Activated naive CD8-positive, alpha-beta T cell treated with anti-CD3 and anti-CD28 coated beads, Interleukin-2, amount 10 ng/mL, durations not matched to agents 7 days and 5 days (primary cell): ENCODE measurements around the gene LY6G6F. TPM values are rescaled to one million over a fixed set of nuclear protein-coding genes. Genes with fewer than 3 reads are reported as not detected.

Experiments
- ATAC-seq: fragments of 150-1000 bp; cut with Tn5 transposase; one replicate; pipeline ENCODE4 v1.10.0; 2021; ENCODE audit warnings: low read depth, moderate library complexity
- POLR2A ChIA-PET: fragments of 350-600 bp; sonication (Branson Sonifier 250); formaldehyde crosslinking; loops from one replicate; lab custom pipeline; 2021; ENCODE audit warnings: antibody characterized with exemption; lab: Charles Lee
- DNase-seq: peaks from one replicate; pipeline ENCODE4 v3.0.0; 2021
- H3K27ac Mint-ChIP-seq: one replicate; pipeline ENCODE4 v1.8.0; 2022; ENCODE audit warnings: mild to moderate bottlenecking, mixed read lengths
- H3K27me3 Mint-ChIP-seq: one replicate; pipeline ENCODE4 v1.8.0; 2022; ENCODE audit warnings: mild to moderate bottlenecking, moderate library complexity, mixed read lengths
- H3K36me3 Mint-ChIP-seq: one replicate; pipeline ENCODE4 v1.8.0; 2021; ENCODE audit warnings: mild to moderate bottlenecking, mixed read lengths
- H3K4me1 Mint-ChIP-seq: one replicate; pipeline ENCODE4 v1.8.0; 2021; ENCODE audit warnings: mixed read lengths
- H3K4me3 Mint-ChIP-seq: one replicate; pipeline ENCODE4 v1.8.0; 2022; ENCODE audit warnings: mild to moderate bottlenecking, moderate library complexity, mixed read lengths
- H3K9me3 Mint-ChIP-seq: one replicate; pipeline ENCODE4 v1.8.0; 2021; ENCODE audit warnings: mixed read lengths
- microRNA-seq: library from miRNA; unstranded; fragments of <30 nt; microRNA quantifications from one replicate; pipeline ENCODE4 v1.2.0, GENCODE V29; 2022
- total RNA-seq, 2 experiments: library from RNA; stranded (reverse); gene quantifications; one replicate each; pipeline ENCODE4 v1.2.3, GENCODE V29; 2021

The LY6G6F gene
- total RNA-seq, 2 experiments from 2014 or later = not detected

- Mint-ChIP-seq H3K27ac (no peak overlapping the region), H3K9me3 (no peaks in the 10 kb centered on the region), H3K4me3 (no peak overlapping the region), H3K4me1 (peaks cover 3% of the 10 kb centered on the region), H3K36me3 (peaks cover 20% of the 10 kb centered on the region), H3K27me3 (no peaks in the 10 kb centered on the region)
- DNase-seq = no peak
- no peak for ATAC-seq
- POLR2A ChIA-PET = interaction anchor here (0.7 kb wide), 1 partner anchor 13 kb away, joined by 3 read pairs; the partner anchor contains the start of gene CLIC1
Observed at GRCh38 chr6:31749301-31750036, 42.8 kb downstream of the LY6G6F start.

DNA sequence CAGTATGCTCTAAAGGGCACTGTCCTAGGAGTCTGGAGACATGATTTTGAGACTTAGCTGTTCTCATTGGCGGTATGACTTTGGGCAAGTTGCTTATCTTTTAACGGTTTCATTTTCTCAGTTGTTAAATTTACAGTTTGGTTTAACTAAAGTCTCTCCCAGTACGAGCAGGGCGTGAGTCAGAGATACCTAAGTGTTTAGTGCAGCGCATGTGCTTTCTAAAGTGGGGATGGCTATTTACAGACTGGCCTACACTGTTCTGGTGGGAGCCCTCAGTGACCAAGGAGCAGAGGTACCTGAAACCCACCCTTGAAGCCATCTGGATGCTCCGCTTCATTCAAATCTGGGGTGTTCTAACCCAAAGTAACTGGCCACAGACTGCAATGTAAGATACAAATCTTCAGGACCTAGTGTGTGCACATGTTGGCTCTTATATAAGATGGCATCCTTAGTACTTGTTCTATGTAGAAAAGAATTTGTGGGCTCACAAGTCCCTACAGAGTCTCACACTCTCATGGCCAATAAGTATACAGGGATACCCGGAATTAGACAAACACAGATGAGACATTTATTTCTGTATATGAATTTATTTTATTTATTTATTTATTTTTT lies 43.9 kb downstream of the LY6G6F start:
- no peak for DNase-seq
- Mint-ChIP-seq H3K4me3 (no peak overlapping the region), H3K27ac (no peak overlapping the region), H3K4me1 (peaks cover 3% of the 10 kb centered on the region), H3K36me3 (peaks cover 14% of the 10 kb centered on the region), H3K9me3 (no peaks in the 10 kb centered on the region), H3K27me3 (no peaks in the 10 kb centered on the region)
- ATAC-seq = no peak
- POLR2A ChIA-PET = no interaction called here

GRCh38 chr6:31752739-31753319 lies 46.2 kb downstream of the LY6G6F start:
- Mint-ChIP-seq H3K4me1 (no peaks in the 10 kb centered on the region), H3K4me3 (no peak overlapping the region), H3K36me3 (peaks cover 12% of the 10 kb centered on the region), H3K27me3 (no peaks in the 10 kb centered on the region), H3K27ac (no peak overlapping the region), H3K9me3 (no peaks in the 10 kb centered on the region)
- POLR2A ChIA-PET = interaction anchor here (1.1 to 2.4 kb wide), 2 partner anchors 12 to 30 kb away, joined by 8 to 13 read pairs; partner anchors contain the start of genes MPIG6B and MSH5
- DNase-seq (no peak), ATAC-seq (no peak)

DNA sequence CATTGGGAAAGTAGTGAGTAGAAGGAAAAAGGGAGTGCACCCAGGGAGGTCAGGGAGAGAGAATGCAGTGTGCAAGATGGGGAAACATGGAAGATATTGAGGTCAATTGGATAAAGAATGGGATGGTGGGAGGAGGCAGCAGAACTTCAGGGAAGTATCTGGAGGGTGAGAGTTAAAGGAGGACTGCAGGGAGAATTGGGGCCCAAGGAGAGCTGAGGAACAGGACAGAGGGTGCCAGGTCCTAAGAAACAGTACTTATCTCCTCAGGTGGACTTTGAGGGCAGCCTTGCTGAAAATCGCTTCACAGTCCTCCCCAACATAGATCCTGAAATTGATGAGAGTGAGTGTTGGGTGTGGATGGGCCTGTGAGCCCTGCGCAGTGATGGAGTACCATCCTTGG lies 51.6 kb downstream of the LY6G6F start:
- Mint-ChIP-seq H3K9me3 (no peaks in the 10 kb centered on the region), H3K4me3 (no peak overlapping the region), H3K36me3 (peaks cover 21% of the 10 kb centered on the region), H3K4me1 (peaks cover 7% of the 10 kb centered on the region), H3K27ac (peak overlapping the region; percentile 53), H3K27me3 (no peaks in the 10 kb centered on the region)
- no peak for DNase-seq
- ATAC-seq = no peak
- POLR2A ChIA-PET = interaction anchor here (0.6 to 2.0 kb wide), 2 partner anchors 13 to 18 kb away, joined by 3 to 5 read pairs; partner anchors contain the start of gene MSH5

Small RNAs within 50 kb of the gene (microRNA-seq; reads per million reads assigned to microRNA genes)
- gene MIR4646 = not detected

Other genes starting within 250 kb of the LY6G6F start
- gene MICB, start 208.7 kb upstream of the LY6G6F start, total RNA-seq = 10 to 100 TPM; 41.5 to 42.8 TPM
- gene MCCD1, start 177.9 kb upstream of the LY6G6F start, total RNA-seq = not detected
- gene DDX39B, start 164.9 kb upstream of the LY6G6F start, total RNA-seq = 100 to 1,000 TPM; 531 to 555 TPM
- gene ATP6V1G2, start 160.3 kb upstream of the LY6G6F start, total RNA-seq = 1 to 10 TPM; 4.5 to 5.5 TPM
- 10 to 100 TPM; 15.4 to 17.6 TPM for gene NFKBIL1, start 159.3 kb upstream of the LY6G6F start, total RNA-seq
- gene LTA, start 134.6 kb upstream of the LY6G6F start, total RNA-seq = 10 to 100 TPM; 15.2 to 16.7 TPM
- gene TNF, start 131.3 kb upstream of the LY6G6F start, total RNA-seq = 10 to 100 TPM; 18.5 to 18.6 TPM
- gene LTB, start 124.4 kb upstream of the LY6G6F start, total RNA-seq = 100 to 1,000 TPM; 426 to 431 TPM
- 100 to 1,000 TPM in 1 of 2 experiments, 10 to 100 TPM in 1; 91.8 to 105 TPM for gene LST1, start 120.6 kb upstream of the LY6G6F start, total RNA-seq
- gene NCR3, start 113.9 kb upstream of the LY6G6F start, total RNA-seq = 10 to 100 TPM; 69.7 to 70.0 TPM
- 100 to 1,000 TPM; 117 to 118 TPM for gene AIF1, start 91.6 kb upstream of the LY6G6F start, total RNA-seq
- gene PRRC2A, start 86.2 kb upstream of the LY6G6F start, total RNA-seq = 100 to 1,000 TPM; 257 to 278 TPM
- 100 to 1,000 TPM; 242 to 251 TPM for gene BAG6, start 54.2 kb upstream of the LY6G6F start, total RNA-seq
- 1 to 10 TPM; 3.1 to 4.6 TPM for gene APOM, start 51.0 kb upstream of the LY6G6F start, total RNA-seq
- gene C6orf47, start 46.1 kb upstream of the LY6G6F start, total RNA-seq = 10 to 100 TPM; 30.7 to 32.2 TPM
- gene GPANK1, start 41.9 kb upstream of the LY6G6F start, total RNA-seq = 10 to 100 TPM; 30.7 to 32.0 TPM
- gene CSNK2B, start 40.8 kb upstream of the LY6G6F start, total RNA-seq = 100 to 1,000 TPM; 206 to 216 TPM
- gene LY6G5B, start 36.9 kb upstream of the LY6G6F start, total RNA-seq = 10 to 100 TPM; 33.8 to 36.4 TPM
- 1 to 10 TPM; 3.5 to 4.6 TPM for gene LY6G5C, start 25.8 kb upstream of the LY6G6F start, total RNA-seq
- 10 to 100 TPM; 57.8 to 64.0 TPM for gene ABHD16A, start 3.5 kb upstream of the LY6G6F start, total RNA-seq
- not detected for gene LY6G6D, start 8.5 kb downstream of the LY6G6F start, total RNA-seq
- gene LY6G6C, start 14.9 kb downstream of the LY6G6F start, total RNA-seq = not detected
- gene MPIG6B, start 16.5 kb downstream of the LY6G6F start, total RNA-seq = 1 to 10 TPM; 1.2 to 1.5 TPM
- 10 to 100 TPM; 28.3 to 29.1 TPM for gene DDAH2, start 22.4 kb downstream of the LY6G6F start, total RNA-seq
- 100 to 1,000 TPM; 425 to 456 TPM for gene CLIC1, start 29.7 kb downstream of the LY6G6F start, total RNA-seq
- gene MSH5, start 33.1 kb downstream of the LY6G6F start, total RNA-seq = 10 to 100 TPM; 59.2 to 68.2 TPM
- gene SAPCD1, start 55.8 kb downstream of the LY6G6F start, total RNA-seq = 10 to 100 TPM; 13.1 to 18.1 TPM
- gene VWA7, start 70.5 kb downstream of the LY6G6F start, total RNA-seq = 1 to 10 TPM; 5.2 to 5.7 TPM
- gene VARS1, start 88.9 kb downstream of the LY6G6F start, total RNA-seq = 10 to 100 TPM; 68.2 to 75.3 TPM
- 10 to 100 TPM; 89.9 to 97.9 TPM for gene LSM2, start 100.1 kb downstream of the LY6G6F start, total RNA-seq
- 1 to 10 TPM; 3.3 to 4.5 TPM for gene HSPA1L, start 108.4 kb downstream of the LY6G6F start, total RNA-seq
- gene HSPA1A, start 108.7 kb downstream of the LY6G6F start, total RNA-seq = 10 to 100 TPM; 62.2 to 63.5 TPM
- gene HSPA1B, start 120.9 kb downstream of the LY6G6F start, total RNA-seq = 10 to 100 TPM; 49.0 to 55.7 TPM
- 10 to 100 TPM; 15.5 to 16.4 TPM for gene NEU1, start 156.0 kb downstream of the LY6G6F start, total RNA-seq
- not detected for gene SLC44A4, start 172.1 kb downstream of the LY6G6F start, total RNA-seq
- gene EHMT2, start 190.8 kb downstream of the LY6G6F start, total RNA-seq = 10 to 100 TPM; 77.5 to 80.6 TPM
- 1 to 10 TPM; 1.4 to 1.9 TPM for gene ZBTB12, start 195.2 kb downstream of the LY6G6F start, total RNA-seq
- 1 to 10 TPM; 2.1 to 2.2 TPM for gene C2, start 220.9 kb downstream of the LY6G6F start, total RNA-seq
- 1 to 10 TPM; 1.2 to 2.1 TPM for gene CFB, start 239.2 kb downstream of the LY6G6F start, total RNA-seq